Measurements from ENCODE around the gene SMS. TPM values are rescaled to one million over a fixed set of nuclear protein-coding genes. Genes with fewer than 3 reads are reported as not detected.
A peak's percentile ranks its signal among the peaks of the same experiment; 100 is the strongest.

The SMS gene
- total RNA-seq, 4 donors from 2014 or later = 32.4 to 95.4 (median 43.8) TPM

DNA sequence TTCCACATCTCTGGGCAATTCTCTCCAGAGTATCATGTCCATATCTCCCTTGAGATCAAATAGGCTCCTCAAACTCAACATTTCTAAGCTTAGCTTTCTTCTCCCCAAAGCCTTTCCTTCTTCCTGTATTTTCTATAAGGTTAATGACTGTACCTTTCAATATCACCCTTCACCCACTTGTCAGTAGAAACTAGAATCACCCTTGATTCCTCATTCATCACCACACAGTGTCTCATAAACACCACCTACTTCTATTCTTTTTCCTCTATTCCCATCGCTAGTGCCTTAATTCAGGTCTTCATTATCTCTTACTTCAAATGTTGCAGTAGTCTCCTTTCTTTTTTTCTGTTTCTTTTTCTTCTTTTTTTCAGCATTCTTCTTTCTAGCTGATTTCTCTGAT lies 28.3 kb upstream of the SMS start:
- no peaks in the 10 kb centered on the region for H3K36me3 ChIP-seq
- TF ChIP-seq, protein P1, sequence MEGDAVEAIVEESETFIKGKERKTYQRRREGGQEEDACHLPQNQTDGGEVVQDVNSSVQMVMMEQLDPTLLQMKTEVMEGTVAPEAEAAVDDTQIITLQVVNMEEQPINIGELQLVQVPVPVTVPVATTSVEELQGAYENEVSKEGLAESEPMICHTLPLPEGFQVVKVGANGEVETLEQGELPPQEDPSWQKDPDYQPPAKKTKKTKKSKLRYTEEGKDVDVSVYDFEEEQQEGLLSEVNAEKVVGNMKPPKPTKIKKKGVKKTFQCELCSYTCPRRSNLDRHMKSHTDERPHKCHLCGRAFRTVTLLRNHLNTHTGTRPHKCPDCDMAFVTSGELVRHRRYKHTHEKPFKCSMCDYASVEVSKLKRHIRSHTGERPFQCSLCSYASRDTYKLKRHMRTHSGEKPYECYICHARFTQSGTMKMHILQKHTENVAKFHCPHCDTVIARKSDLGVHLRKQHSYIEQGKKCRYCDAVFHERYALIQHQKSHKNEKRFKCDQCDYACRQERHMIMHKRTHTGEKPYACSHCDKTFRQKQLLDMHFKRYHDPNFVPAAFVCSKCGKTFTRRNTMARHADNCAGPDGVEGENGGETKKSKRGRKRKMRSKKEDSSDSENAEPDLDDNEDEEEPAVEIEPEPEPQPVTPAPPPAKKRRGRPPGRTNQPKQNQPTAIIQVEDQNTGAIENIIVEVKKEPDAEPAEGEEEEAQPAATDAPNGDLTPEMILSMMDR (IDR thresholded peaks at IDR 0.05) = no peak
- TF ChIP-seq POLR2AphosphoS5 (IDR thresholded peaks at IDR 0.05) (no peak), POLR2A (IDR thresholded peaks at IDR 0.05) (no peak), EP300 (IDR thresholded peaks at IDR 0.05; ENCODE audit: low read depth) (no peak)
- in situ Hi-C loops (cut with MboI; ENCODE audit: low pct_ligation_motif_present in 1 of 4, low pct_unique_long_range_greater_than_20kb in 1 of 4, low sequenced_read_pairs in 3 of 4) (no loop called here), intact Hi-C loops (cut with DNase I; ENCODE audit: low total_unique reads) (no loop called here)
- 80% methylated on average over 1 of the region's 1 CpG; no CpG with 5 or more reads in 1 of the 2 donors for WGBS, 2 donors (ENCODE audit: low coverage in 1 of 2)
- DNase-seq = no peak
- H3K4me3 ChIP-seq = no peak overlapping the region
- no peaks in the 10 kb centered on the region for H3K9me3 ChIP-seq
- H3K27me3 ChIP-seq = no peaks in the 10 kb centered on the region
- no peak overlapping the region for H3K27ac ChIP-seq
- H3K4me1 ChIP-seq = no peaks in the 10 kb centered on the region

DNA sequence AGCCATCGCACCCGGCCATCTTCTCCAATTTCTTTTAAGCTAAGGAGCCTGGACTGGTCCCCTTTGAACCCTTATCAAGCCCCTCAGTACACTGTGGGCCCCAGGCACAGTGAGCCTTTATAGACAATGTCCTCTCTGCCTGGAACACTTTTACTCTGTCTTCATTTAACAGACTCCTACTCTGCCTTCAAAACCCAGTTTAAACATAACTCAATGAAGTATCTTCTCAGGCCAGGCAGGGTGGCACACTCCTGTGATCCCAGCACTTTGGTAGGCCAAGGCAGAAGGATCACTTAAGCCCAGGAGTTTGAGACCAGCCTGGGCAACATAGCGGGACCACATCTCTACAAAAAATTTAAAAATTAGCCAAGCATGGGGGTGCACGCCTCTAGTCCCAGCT lies 27.5 kb upstream of the SMS start:
- no peaks in the 10 kb centered on the region for H3K9me3 ChIP-seq
- 92% methylated on average over 4 of the region's 4 CpGs; no CpG with 5 or more reads in 1 of the 2 donors for WGBS, 2 donors (ENCODE audit: low coverage in 1 of 2)
- H3K4me1 ChIP-seq = no peaks in the 10 kb centered on the region
- DNase-seq = no peak
- TF ChIP-seq POLR2AphosphoS5 (IDR thresholded peaks at IDR 0.05) = no peak
- no peaks in the 10 kb centered on the region for H3K27me3 ChIP-seq
- in situ Hi-C loops (cut with MboI; ENCODE audit: low pct_ligation_motif_present in 1 of 4, low pct_unique_long_range_greater_than_20kb in 1 of 4, low sequenced_read_pairs in 3 of 4) = no loop called here
- H3K36me3 ChIP-seq = no peaks in the 10 kb centered on the region
- H3K4me3 ChIP-seq = no peak overlapping the region
- H3K27ac ChIP-seq = no peak overlapping the region
- intact Hi-C loops (cut with DNase I; ENCODE audit: low total_unique reads) = no loop called here

- Histone ChIP-seq H3K4me3 (no peak overlapping the region), H3K27ac (peak overlapping the region in 1 of 4 donors; percentile 31), H3K9me3 (no peaks in the 10 kb centered on the region), H3K4me1 (no peaks in the 10 kb centered on the region), H3K27me3 (no peaks in the 10 kb centered on the region), H3K36me3 (no peaks in the 10 kb centered on the region)
- in situ Hi-C loops (cut with MboI; ENCODE audit: low pct_ligation_motif_present in 1 of 4, low pct_unique_long_range_greater_than_20kb in 1 of 4, low sequenced_read_pairs in 3 of 4) (loop anchor here in 1 of 4 donors (25.0 kb wide), 1 partner anchor 89 kb away; the partner anchor contains the start of gene MBTPS2), intact Hi-C loops (cut with DNase I; ENCODE audit: low total_unique reads) (no loop called here)
- no peak for DNase-seq
- 20 to 60% methylated on average over 1 to 3 of the region's 3 CpGs for WGBS, 2 donors (ENCODE audit: low coverage in 1 of 2)
- TF ChIP-seq EP300 (IDR thresholded peaks at IDR 0.05; ENCODE audit: low read depth) = no peak
- TF ChIP-seq POLR2A (IDR thresholded peaks at IDR 0.05) = no peak
- TF ChIP-seq POLR2AphosphoS5 (IDR thresholded peaks at IDR 0.05) = no peak
- TF ChIP-seq, protein P1 (IDR thresholded peaks at IDR 0.05) = no peak
Measured at GRCh38 chrX:21926116-21926515, 14.4 kb upstream of the SMS start.

DNA sequence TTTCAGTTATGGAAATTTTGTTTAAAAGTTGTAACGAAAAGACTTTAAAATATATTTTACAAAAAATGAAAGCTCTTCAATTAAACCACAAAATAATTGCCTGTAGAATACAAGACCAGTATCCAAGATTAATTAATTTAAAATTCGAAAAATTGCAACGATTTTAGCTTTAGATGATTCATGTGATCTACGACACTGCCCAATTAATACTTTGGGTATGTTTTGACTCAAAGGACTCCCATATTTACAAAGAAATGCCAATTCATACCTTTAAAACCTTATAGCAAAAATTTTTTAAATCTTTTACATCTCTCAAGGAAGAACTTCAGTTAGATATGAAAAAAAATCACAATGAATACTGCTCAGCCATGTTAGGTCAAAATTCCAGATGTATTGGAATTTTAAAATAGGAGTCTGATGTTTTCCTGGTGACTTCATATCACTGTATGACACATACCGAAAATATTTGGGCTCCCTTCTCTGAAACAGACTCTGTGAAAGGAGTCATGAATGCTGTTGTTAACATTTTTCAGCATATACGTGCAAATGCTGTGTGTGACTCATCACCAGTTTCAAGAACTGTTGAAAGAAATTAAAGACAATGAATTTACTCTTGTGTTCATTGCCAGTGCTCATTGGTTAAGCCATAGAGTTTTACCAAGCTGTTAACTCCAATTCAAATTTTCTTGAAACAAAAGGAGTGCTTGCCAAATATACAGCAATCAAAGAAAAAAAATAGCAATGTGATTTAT lies 13.8 kb upstream of the SMS start:
- in situ Hi-C loops (cut with MboI; ENCODE audit: low pct_ligation_motif_present in 1 of 4, low pct_unique_long_range_greater_than_20kb in 1 of 4, low sequenced_read_pairs in 3 of 4) (loop anchor here in 1 of 4 donors (25.0 kb wide), 1 partner anchor 89 kb away; the partner anchor contains the start of gene MBTPS2), intact Hi-C loops (cut with DNase I; ENCODE audit: low total_unique reads) (no loop called here)
- H3K4me3 ChIP-seq = no peak overlapping the region
- H3K4me1 ChIP-seq = no peaks in the 10 kb centered on the region
- no peak for TF ChIP-seq EP300 (IDR thresholded peaks at IDR 0.05; ENCODE audit: low read depth)
- no peak for TF ChIP-seq POLR2AphosphoS5 (IDR thresholded peaks at IDR 0.05)
- TF ChIP-seq, protein P1 (IDR thresholded peaks at IDR 0.05) = no peak
- TF ChIP-seq POLR2A (IDR thresholded peaks at IDR 0.05) = no peak
- no peaks in the 10 kb centered on the region for H3K9me3 ChIP-seq
- H3K27me3 ChIP-seq = no peaks in the 10 kb centered on the region
- no peak for DNase-seq
- no peaks in the 10 kb centered on the region for H3K36me3 ChIP-seq
- H3K27ac ChIP-seq = peak overlapping the region in 1 of 4 donors; percentile 31
- 52 to 73% methylated on average over 4 to 6 of the region's 6 CpGs for WGBS, 2 donors (ENCODE audit: low coverage in 1 of 2)

All from transverse colon (tissue), 4 donors.